ENCODE data around the gene SHISA9.
"Not testable (repeated sequence)": the region's sequence is repeated elsewhere in the genome, so short reads cannot be mapped to it uniquely, and the experiment has no call there.

SHISA9 gene

DNA sequence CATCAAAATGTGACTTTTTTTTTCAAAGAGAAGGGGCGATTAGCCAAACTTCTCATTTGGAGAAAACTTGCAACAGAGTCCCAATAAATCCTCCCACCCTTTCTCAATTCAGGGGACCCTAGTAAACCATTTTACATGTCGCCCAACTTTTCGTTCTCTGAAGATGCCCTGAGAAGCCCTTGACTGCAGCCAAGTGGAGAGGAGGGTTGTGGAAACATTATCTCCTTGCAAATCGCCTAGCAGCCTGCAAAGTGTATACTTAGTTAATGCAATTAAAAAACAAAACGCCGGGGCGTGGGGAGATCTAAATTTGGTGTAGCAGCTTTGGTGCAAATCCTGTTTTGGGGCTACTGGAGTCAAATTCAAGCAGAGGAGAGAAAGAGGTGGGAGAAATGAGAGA lies 1.2 kb upstream of the SHISA9 start:
- DNase-seq, result no peak

DNA sequence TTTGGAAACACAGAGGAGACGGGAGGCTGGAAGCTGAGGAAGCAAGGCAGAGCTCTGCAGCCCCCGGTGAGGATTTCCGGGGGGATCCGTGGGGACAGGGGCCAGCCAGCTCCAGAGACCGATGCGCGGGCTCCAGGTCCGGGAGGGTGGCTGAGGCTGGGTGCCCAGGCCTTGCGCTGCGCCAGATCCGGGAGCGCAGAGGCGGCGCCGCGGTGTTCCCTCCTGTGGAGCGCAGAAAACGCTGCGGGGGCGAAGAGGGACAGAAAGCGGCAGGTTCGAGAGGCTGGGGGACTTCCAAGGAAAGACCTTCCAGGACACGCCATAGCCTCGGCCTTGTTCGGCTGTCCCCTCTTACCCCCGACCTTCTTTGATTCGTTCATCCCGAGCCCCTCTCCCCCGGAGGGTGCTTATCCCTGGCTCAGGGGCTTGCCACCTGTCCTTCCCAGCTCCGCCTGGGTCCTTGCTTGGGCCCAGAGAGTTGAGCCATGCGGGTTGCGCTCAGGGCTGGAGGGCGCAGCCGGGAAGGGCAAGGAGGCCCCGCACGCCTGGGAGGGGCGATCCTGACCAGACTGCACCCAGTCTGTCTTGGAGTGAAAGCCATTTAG lies 697 bp upstream of the SHISA9 start:
- DNase-seq, result no peak

DNA sequence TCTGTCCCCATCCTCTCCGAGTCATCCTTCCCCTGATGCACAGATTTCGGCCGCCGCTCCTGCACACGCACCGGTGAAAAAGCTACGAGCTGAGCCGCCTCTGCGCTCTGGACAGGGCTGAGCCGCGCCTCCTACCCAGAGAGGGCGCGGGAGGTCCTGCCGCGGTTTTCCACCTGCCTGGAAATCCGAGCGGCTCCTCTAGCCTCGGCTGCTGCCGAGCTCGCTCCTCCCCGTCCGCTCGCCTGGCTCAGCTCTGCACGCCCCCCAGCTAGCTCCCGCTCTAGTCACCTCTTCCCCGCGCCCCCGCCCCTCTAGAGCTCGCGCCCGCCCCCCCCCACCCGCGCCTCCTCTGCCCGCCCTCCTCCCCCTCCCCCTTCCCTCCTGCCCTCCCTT lies 198 bp upstream of the SHISA9 start:
- no peak for DNase-seq

DNA sequence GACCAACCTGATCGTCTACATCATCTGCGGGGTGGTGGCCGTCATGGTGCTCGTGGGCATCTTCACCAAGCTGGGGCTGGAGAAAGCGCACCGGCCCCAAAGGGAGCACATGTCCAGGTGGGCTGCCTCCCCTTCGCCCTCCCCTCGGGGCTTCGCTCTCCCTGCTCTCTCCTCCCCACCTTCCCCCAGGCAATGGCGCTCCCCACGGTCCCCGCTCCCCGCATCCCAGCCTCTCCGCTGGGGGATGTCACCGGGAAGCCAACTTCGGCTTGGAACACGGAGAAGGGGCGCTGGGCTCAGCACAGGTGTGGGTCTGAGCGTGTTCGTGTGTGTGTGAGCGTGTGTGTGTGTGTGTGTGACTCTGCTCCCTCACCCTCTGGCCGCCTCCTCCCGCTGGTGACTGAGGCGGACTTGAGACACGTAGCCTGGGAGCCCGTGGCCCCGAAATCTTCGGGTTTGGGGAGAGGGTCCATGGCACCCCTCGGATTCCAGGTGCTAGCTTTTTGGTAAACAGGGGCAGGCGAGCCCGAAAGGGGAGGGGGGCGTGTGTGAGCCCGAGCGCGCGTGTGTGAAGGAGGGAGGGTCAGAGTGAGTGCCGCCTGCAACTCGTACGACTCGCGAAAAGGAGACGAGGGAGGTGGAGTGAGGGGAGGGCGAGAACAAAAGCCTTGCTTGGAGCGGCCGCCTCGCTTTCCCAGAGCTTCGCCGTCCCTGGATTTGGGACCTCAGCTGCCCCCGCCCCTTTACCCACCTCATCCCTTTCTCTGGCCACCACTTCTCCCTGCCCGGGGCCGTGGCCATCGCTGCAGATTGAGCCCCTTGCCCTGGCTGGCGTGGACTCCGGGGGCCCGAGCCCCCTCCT lies 1.3 kb downstream of the SHISA9 start:
- no peak for DNase-seq

DNA sequence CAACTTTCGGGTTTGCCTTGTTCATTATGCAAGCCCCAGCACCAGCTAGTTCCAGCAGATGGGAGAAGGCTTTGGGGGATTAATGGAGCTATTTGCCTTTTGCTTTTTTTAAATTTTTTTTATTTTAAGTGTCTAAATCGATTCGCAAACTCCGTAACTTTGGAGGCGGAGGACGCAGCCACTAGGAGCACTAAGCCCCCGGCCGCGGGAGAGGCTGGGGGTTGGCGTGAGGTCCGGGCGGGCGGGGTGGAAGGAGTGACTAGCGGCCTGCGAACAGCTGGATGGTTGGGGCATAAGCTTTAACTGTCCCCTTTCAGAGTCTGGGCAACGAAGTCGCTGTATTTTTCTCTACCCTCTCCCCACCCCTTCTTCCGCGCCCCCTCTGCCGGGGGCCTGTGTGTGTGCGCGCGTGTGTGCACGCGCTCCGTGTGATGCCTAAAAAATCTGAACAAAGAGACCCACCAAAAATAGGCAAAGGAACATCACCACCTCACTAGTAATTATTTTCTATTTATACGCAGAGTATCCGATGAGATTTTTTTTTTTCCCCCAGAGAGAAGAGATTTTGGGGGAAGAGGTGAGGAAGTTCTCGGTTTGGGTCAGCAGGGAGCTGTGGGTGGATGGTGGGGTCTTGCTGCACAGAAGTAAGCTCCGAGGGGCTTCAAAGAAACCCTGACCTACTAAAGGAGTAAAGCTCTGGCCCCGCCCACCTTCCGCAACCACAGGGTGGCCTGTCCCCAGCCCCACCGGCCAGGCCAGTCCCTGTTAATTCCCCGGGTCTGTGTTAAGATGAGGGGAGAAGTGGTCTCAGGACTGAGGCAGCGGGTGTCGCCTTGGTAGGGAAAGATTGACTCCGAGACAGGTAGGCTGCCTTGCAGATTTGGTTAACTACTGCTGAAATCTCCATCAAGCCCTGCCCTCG lies 2.3 kb downstream of the SHISA9 start:
- no peak for DNase-seq

DNA sequence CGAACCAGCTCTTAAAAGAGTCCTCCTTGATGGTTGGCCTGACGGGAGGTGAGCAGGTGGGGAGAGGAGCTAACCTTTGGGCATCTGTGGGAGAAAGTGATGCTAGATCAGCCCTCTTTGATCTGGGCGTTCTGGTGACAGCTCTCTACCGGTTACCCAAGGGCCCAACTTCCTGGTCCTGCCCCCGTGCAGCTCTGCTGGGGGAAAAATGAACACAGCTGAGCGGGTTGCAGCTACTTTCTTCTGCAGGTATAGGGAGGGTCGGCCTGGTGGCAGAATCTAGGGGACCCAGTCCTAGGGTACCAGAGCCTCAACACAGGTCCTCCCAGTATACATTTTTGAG lies 2.9 kb downstream of the SHISA9 start:
- DNase-seq, result no peak

DNA sequence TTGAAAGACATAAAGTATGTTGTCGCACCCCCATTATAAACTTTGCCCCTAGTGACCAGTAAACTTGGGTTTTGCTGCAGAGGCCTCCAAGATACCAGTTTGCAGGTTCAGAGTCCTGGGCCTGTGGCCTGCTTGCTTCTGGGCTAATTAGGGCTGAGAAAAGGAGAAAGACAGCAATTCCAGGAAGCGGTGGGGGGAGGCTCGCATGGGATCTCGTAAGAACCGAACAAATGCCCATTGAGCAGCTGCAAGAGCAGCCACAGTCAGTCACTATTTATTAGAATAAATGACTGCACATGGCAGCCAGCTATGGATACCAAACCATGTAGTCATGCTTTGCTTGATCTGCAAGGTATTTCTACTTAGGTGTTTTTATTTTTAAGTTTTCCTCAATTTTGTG lies 4.9 kb downstream of the SHISA9 start:
- no peak for DNase-seq

DNA sequence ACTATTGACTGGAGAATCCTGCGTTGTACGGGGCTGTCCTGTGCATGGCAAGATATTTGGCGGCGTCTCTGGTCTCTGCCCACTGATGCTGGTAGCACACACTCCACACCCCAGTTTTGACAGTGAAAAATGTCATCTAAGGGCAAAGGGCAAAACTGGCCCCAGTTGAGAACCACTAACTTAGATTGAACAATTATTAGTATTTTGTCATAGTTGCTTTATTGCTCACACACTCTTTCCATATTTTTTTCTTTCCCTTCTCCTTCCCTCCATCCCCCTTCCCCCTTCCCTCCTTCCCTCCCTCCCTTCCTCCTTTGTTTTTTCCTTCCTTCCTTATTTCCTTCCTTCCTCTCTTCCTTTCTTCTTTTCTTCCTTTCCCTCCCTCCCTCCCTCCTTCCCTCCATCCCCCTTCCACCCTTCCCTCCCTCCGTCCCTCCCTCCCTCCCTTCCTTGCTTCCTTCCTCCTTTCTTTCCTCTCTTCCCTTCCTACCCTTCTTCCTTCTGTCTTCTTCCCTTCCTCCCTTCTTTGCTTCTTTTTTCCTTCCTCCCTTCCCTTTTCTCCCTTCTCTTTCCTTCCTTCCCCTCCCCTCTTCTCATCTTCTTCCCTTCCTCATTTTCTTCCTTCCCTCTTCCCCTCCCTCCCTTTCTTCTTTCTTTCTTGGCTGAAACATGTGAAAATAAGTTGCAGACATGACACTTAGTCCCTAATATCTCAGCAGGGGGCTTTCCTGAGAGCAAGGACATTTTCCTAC lies 5.5 kb downstream of the SHISA9 start:
- no peak for DNase-seq

DNA sequence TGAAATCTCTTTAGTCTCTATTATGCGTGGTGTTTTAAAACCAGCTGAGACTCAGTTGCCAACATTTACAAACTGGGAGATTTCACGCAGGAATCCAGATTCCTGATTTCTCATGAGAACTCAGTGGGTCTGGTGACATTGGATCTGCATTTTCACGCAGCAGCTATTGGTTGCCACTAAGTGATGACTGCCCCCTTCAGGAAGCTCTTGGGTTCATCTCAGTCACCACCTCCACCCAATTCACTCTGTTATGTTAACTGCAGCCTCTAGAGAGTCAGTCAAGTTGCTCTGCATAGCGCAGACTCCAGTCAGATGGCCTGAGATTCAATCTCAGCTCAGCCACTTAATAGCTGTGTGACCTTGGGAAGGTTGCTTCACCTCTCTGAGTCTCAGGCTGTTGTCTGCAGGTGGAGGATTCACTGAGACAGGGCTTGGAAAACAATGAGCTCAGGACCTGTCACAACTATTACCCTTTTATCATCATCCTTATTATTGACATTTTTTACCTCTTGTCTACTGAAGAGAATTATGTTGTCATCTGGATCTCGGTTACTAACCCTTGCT lies 6.4 kb downstream of the SHISA9 start:
- no peak for DNase-seq

DNA sequence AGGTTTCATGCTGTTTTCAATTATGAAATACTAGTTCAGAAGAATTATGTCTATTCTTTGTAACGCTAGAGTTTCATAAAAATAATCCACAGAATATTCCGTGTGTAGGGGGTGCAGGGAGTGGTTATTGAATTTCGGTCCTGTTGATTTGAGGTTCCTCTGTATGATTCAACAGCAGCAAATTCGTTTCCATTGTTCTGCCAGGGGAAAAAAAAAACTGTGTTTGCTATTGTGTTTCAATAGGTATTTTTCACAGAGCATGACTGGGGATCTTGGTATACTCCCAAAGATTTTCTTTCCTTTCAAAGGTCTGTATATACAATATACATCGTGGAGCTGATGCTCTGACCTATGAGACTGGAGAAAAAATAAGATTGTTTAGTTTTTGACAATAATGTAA lies 15.8 kb downstream of the SHISA9 start:
- no peak for DNase-seq

DNA sequence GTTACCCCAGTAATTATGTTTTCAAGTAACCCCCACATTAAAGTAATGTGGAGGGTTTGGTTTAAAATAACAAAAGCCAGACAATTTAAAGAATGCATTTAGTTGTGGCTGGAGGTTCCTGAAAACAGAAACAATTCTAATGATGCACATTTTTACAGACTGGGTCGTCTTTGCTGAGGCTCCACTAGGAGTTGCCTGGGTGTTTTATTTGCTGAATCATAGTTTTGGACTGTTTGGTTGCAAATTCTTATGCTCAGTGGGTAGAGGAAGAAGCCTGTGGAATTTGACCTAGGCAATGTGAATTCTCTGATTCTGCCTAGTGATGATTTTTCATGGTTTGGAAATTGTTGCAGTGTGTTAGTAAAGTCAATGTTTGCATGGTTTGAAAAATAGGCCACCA lies 16.3 kb downstream of the SHISA9 start:
- DNase-seq, result peak; percentile 22

DNA sequence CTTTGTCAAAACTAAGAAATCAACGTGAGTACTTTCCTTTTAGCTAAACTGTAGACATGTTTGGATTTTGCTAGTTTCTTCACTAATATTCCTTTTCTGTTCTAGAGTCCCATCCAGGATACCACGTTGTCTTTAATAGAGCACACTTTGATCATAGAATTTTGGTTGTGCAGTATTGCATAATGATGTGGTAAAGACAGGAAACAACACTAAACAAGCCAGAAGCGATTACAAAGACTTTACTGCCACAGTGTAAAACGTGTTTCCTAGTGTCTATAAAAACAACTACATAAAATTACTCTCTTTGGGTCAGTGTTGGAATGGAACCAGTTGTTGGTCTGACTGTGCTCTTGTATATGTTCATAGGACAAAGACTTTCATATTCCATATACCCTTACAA lies 19.3 kb downstream of the SHISA9 start:
- DNase-seq, result no peak

DNA sequence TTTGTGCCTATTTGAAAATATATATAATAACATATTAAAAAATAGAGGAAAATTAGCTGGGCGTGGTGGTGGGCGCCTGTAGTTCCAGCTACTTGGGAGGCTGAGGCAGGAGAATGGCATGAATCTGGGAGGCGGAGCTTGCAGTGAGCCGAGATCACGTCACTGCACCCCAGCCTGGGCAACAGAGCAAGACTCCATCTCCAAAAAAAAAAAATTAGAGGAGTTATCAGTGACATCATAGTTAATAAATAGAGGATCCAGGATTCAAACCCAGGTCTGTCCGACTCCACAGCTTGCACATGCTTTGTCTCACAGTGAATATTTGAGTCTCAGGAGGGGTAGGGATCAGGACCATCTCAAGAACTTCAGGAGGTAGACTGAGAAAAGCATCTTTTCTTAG lies 22.2 kb downstream of the SHISA9 start:
- DNase-seq, result not testable (repeated sequence)

DNA sequence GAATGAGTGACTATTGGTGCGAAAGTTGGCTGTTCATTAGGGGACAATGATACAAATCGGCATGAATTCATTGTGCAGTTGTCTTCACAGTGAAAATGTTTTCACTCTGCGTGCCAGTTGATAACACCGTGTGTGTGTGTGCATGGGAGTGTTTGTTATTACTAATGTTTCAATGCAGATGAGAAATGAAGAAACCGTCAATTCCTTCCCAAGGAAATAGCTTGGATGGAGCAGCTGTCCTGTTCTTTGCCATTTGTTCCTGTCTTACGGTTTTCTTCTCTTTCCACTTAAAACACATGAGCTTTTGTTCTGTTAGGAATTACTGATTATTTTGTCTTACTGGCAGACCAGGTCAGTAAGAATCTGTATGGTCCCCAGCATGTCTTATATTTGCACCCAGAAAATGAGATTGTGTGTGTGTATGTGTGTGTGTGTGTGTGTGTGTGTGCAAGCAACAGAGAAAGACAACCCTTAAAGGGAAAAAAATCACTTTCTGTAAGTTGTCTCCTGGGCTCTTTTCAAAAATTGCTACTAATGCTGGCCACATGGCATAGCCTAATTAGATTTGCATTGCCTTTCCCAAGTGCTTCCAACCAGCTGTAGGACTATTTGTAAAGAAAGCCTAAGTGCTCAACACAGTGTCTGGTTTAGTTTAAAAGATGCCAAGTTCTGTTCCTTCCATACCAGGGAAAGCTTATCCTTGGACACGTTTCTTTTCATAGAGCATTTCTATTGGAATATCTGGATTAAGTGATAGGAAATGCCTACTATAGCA lies 23.8 kb downstream of the SHISA9 start:
- no peak for DNase-seq

DNA sequence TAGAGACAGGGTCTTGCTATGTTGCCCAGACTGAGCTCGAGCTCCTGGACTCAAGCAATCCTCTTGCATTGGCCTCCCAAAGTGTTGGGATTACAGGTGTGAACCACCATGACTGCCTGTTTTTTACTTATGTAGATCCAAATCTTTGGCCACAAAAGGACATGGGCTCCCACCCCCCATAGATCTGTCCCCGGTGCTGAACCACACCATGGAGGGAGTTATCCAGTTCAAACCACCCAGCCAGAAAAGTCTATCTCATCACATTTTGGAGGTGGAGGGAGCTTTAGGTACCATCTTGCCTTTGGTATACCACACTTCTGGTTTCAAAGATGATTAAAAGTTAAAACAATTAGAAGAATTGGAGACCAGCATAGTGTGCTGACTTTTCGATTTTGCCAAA lies 26.2 kb downstream of the SHISA9 start:
- DNase-seq, result no peak

DNA sequence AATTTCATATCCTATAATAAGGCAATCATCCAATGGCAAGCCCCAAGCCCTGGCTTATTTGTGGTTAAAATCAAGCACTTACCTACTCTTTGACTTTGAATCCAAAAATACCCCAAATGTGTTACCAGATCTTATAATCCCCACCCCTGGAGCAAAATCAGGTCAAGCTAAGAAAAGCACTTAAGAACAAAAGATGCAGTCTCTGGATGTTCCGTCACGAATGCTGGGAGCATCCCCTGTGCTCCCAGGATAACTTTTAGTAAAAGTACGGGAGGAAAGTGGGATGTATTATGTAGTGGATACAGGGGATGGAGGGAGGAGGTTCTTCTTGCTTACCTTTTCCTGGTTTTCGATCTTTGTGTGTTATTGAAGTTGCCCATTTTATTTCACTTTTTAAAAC lies 29.5 kb downstream of the SHISA9 start:
- no peak for DNase-seq

DNA sequence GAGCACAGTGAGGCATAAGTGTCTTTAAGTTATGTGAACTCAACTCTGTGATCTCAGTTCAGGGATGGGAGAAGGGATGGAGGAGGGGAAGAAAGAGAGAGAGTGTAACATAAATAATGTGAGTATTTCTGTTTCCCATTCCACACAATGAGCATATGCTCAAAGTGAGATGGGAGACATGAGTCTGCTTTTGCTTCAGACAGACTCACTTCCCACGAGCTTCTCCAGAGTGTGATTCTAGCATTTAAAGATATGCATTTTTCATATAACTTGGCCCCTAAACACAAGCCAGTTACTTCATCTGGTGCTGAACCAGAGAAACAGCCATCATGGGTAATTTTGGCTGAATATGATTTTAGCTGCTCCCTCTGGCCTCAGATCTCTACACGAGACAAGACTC lies 35.0 kb downstream of the SHISA9 start:
- no peak for DNase-seq

DNA sequence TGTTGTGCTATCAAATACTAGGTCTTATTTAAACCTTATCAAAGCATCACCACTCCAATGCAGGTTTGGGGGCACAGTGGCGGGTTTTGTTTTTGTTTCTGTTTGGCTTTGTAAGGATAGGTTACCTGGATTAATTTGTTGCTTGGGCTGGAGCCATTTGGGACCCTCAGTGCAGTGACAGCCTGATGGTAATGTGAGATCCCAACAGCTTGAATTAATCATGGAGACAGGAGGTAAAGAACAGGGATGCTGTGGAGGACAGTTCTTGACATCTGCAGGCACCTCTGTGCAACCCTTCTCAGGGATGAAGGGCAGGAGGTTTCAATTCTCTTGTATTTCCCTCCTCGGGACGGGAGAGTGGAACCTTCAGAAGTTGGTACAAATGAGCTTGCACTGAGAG lies 40.5 kb downstream of the SHISA9 start:
- no peak for DNase-seq

DNA sequence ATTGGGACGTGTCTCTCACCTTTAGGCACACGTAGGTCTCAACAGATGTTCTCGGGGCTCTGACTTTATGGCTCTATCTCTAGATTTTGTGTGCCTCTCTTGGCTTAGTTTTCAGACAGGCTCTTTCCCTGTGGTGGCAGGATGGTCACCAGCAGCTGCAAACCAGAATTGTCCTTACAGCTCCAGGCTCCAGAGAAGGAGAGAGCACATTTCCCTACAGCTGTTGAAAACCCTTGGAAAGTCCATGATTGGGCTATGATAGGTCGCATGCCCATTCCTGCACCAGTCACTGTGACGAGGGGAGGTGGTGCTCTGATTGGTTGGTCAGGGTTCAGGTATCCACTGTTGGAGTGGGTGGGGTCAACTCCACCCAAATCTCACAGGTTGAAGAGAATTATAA lies 41.5 kb downstream of the SHISA9 start:
- DNase-seq, result no peak

DNA sequence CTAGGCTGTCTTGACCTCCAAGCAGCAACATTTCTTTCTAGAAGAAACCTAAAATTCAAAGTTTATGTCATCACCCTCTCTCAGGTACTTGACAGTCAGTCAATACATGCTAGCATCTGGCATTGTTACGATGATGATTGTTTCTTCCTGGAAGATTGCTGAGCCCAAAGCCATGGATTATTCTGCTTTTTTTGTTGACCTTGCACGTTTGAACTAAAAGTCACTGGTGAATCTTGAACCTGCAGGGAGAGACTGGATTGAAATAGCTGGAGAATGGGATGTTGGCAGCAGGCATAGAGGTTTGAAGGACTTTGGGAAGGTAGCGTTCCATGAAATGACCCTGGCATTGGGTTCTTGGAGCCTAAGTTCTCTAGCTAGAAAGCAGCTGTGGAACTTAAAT lies 42.9 kb downstream of the SHISA9 start:
- DNase-seq, result no peak

DNA sequence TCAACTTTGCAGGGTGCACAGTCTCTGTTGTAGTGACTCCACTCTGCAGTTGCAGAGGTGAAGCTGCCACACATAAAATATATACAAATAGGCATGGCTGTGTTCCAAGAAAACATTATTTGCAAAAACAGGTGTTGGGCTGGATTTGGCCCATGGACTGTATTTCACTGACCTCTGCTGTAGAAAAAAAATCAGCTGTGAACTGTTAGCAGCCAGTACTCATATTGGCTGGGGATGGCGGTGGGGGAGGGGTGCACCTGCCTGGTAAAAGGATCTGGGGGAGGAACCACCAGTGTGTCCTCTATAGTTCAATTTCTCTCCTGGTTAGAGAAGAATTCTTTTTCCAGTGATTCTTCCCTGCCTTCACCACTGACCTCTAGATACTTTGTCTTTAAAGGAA lies 50.0 kb downstream of the SHISA9 start:
- DNase-seq, result no peak

DNA sequence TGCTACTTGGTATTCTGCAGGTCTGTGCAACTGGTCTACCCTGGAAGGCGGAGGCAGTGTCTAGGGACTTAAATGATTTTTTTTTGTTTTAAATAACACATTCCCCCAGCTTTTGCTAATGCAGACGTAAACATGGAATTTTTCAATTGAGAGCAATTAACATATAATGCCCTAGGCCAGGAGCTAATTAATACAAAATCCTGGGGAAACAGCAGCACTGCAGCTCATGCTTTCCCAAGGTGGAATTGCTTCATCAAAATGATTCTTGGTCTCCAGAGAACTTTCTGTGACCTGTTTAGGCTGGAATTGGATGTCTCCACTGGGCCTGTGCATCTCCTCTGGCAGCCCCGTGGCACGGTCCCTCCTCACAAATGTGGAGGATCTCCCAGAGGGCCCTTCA lies 50.6 kb downstream of the SHISA9 start:
- DNase-seq, result no peak
